Tibial nerve (tissue), 4 donors: ENCODE data around the gene C1orf174. TPM values are rescaled to one million over a fixed set of nuclear protein-coding genes. Genes with fewer than 3 reads are reported as not detected.

Source experiments
- DNase-seq, 2 donors: peaks; one replicate each; pipeline ENCODE4 v3.0.0-alpha.2; 2019; ENCODE audit warnings: low spot score in 2 of 2
- H3K27ac ChIP-seq, 4 donors: fragments of 200-600 bp; sonication (generic) in 3 of 4; one replicate each; pipeline ENCODE4 v1.5.1; 2017 to 2019; ENCODE audit warnings: mild to moderate bottlenecking in 1 of 4
- H3K27me3 ChIP-seq, 2 donors: fragments of 200-600 bp; sonication (generic) in 1 of 2; one replicate each; pipeline versions ENCODE4 v1.5.1 to v1.6.0; 2017 to 2019
- H3K36me3 ChIP-seq, 3 donors: fragments of 200-600 bp; sonication (generic); one replicate each; pipeline ENCODE4 v1.5.1; 2018 to 2019
- H3K4me1 ChIP-seq, 4 donors: fragments of 200-600 bp; sonication (generic) in 3 of 4; one replicate each; pipeline ENCODE4 v1.5.1; 2017 to 2019
- H3K4me3 ChIP-seq, 4 donors: fragments of 200-600 bp; sonication (generic) in 3 of 4; one replicate each; pipeline ENCODE4 v1.5.1; 2017 to 2019; ENCODE audit warnings: mild to moderate bottlenecking in 1 of 4, moderate library complexity in 1 of 4
- H3K9me3 ChIP-seq, 4 donors: fragments of 200-600 bp; sonication (generic) in 3 of 4; one replicate each; pipeline ENCODE4 v1.5.1; 2017 to 2019
- CTCF ChIP-seq, 5 experiments: fragments of 200-600 bp in 3 of 5; fragments of 450-650 bp in 2 of 5; sonication (generic) in 3 of 5; IDR thresholded peaks; one replicate each; pipeline ENCODE4 v1.5.1; 2016 to 2019; ENCODE audit warnings: antibody characterized with exemption in 5 of 5, mild to moderate bottlenecking in 3 of 5, moderate library complexity in 2 of 5
- EP300 ChIP-seq, 2 donors: sonication (generic); formaldehyde crosslinking; IDR thresholded peaks; one replicate each; pipeline ENCODE4 v1.6.1; 2017; ENCODE audit warnings: antibody characterized with exemption in 2 of 2, mild to moderate bottlenecking in 1 of 2
- POLR2A ChIP-seq, 2 donors: fragments of 450-650 bp; IDR thresholded peaks; one replicate each; pipeline ENCODE4 v1.6.1; 2017; ENCODE audit warnings: antibody characterized with exemption in 2 of 2, mild to moderate bottlenecking in 2 of 2, moderate library complexity in 2 of 2
- WGBS, 2 donors: methylation state at CpG; one replicate each; pipeline ENCODE4 v1.1.5; 2018; 5-methylcytosine and 5-hydroxymethylcytosine counted together
- total RNA-seq, 4 donors: library from RNA; depleted of rRNA; stranded (reverse); fragments of >200 nt; gene quantifications; one replicate each; pipeline ENCODE4 v1.1.0, GENCODE V29; 2016

C1orf174 gene
- total RNA-seq, 4 donors from 2014 or later = 18.2 to 24.6 (median 19.1) TPM

GRCh38 chr1:3890389-3891328 is 9.4 kb downstream of the C1orf174 start:
- H3K9me3 ChIP-seq = no peaks in the 10 kb centered on the region
- H3K4me3 ChIP-seq = no peak overlapping the region
- 73 to 76% methylated on average over 26 of the region's 26 CpGs for WGBS, 2 donors
- peaks cover 0 to 5% (median 0%) of the 10 kb centered on the region in 4 donors for H3K4me1 ChIP-seq
- DNase-seq = no peak
- H3K36me3 ChIP-seq = peaks cover 0 to 72% (median 23%) of the 10 kb centered on the region in 3 donors
- H3K27me3 ChIP-seq = no peaks in the 10 kb centered on the region
- TF ChIP-seq EP300 (IDR thresholded peaks at IDR 0.05) (no peak), POLR2A (IDR thresholded peaks at IDR 0.05) (no peak), CTCF (IDR thresholded peaks at IDR 0.05) (no peak)
- peak overlapping the region in 1 of 4 donors; percentile 5 for H3K27ac ChIP-seq

GRCh38 chr1:3889936-3890335 is 10.1 kb downstream of the C1orf174 start:
- no peak for DNase-seq
- 88 to 89% methylated on average over 14 of the region's 14 CpGs for WGBS, 2 donors
- Histone ChIP-seq H3K9me3 (no peaks in the 10 kb centered on the region), H3K4me3 (no peak overlapping the region), H3K27ac (no peak overlapping the region), H3K27me3 (no peaks in the 10 kb centered on the region), H3K4me1 (peaks cover 0 to 5% (median 0%) of the 10 kb centered on the region in 4 donors), H3K36me3 (peaks cover 0 to 72% (median 23%) of the 10 kb centered on the region in 3 donors)
- TF ChIP-seq POLR2A (IDR thresholded peaks at IDR 0.05) = no peak

GRCh38 chr1:3888301-3888700 is 11.8 kb downstream of the C1orf174 start:
- no peak overlapping the region for H3K4me3 ChIP-seq
- DNase-seq = no peak
- TF ChIP-seq EP300 (IDR thresholded peaks at IDR 0.05) = no peak
- no peak for TF ChIP-seq POLR2A (IDR thresholded peaks at IDR 0.05)
- TF ChIP-seq CTCF (IDR thresholded peaks at IDR 0.05) = no peak
- H3K36me3 ChIP-seq = peaks cover 0 to 83% (median 23%) of the 10 kb centered on the region in 3 donors
- no peaks in the 10 kb centered on the region for H3K27me3 ChIP-seq
- no peaks in the 10 kb centered on the region for H3K9me3 ChIP-seq
- no peak overlapping the region for H3K27ac ChIP-seq
- 86 to 87% methylated on average over 15 of the region's 15 CpGs for WGBS, 2 donors
- peaks cover 0 to 1% (median 0%) of the 10 kb centered on the region in 4 donors for H3K4me1 ChIP-seq

DNA sequence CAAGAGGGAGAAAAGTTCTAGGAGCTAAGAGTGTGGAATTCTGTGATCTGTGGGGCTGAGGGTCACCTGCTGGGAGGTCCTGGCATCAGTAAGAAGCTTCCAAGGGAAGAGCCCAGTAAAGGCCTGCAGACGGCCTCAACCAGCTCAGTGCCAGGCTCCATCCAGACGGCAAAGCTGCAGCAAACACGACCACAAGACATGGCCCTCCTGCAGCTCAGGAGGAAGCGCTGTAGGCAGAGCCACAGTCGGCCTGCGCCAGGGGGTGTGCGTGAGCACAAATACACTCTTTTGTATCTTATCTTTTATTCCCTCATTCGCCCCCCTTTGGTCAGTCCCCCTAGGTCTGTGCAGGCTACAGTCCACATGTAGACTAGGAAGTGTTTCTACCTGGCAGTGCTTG is 13.4 kb downstream of the C1orf174 start:
- TF ChIP-seq POLR2A (IDR thresholded peaks at IDR 0.05) = no peak
- no peak for TF ChIP-seq CTCF (IDR thresholded peaks at IDR 0.05)
- TF ChIP-seq EP300 (IDR thresholded peaks at IDR 0.05) = no peak
- DNase-seq = no peak
- Histone ChIP-seq H3K4me3 (no peak overlapping the region), H3K4me1 (no peaks in the 10 kb centered on the region), H3K27ac (no peak overlapping the region), H3K36me3 (peaks cover 0 to 97% (median 23%) of the 10 kb centered on the region in 3 donors), H3K9me3 (no peaks in the 10 kb centered on the region), H3K27me3 (no peaks in the 10 kb centered on the region)
- 85 to 86% methylated on average over 8 of the region's 8 CpGs for WGBS, 2 donors

GRCh38 chr1:3886106-3886670 is 13.9 kb downstream of the C1orf174 start:
- peaks cover 0 to 98% (median 23%) of the 10 kb centered on the region in 3 donors for H3K36me3 ChIP-seq

More at GRCh38 chr1:3886106-3886670, 13.9 kb downstream of the C1orf174 start:
- Histone ChIP-seq H3K9me3 (no peaks in the 10 kb centered on the region), H3K4me1 (no peaks in the 10 kb centered on the region), H3K27ac (no peak overlapping the region), H3K27me3 (no peaks in the 10 kb centered on the region), H3K4me3 (no peak overlapping the region)
- TF ChIP-seq EP300 (IDR thresholded peaks at IDR 0.05) = no peak
- TF ChIP-seq POLR2A (IDR thresholded peaks at IDR 0.05) = no peak
- no peak for TF ChIP-seq CTCF (IDR thresholded peaks at IDR 0.05)
- WGBS, 2 donors = 88 to 92% methylated on average over 15 of the region's 15 CpGs
- DNase-seq = no peak
